H1 (cell line): ENCODE data around the gene SIGLEC12. TPM values are rescaled to one million over a fixed set of nuclear protein-coding genes. Genes with fewer than 3 reads are reported as not detected.

Experiments
- CTCF ChIA-PET: fragments of 300-600 bp; sonication (Branson Sonifier 250); formaldehyde crosslinking; loops from one replicate; lab custom pipeline; 2021; ENCODE audit not compliant: partially characterized antibody; lab: Charles Lee
- POLR2A ChIA-PET: fragments of 300-600 bp; sonication (Branson Sonifier 250); formaldehyde crosslinking; loops from one replicate; lab custom pipeline; 2021; ENCODE audit warnings: inconsistent platforms; ENCODE audit not compliant: partially characterized antibody; lab: Charles Lee
- DNase-seq, 2 experiments: peaks; one replicate each; pipeline versions ENCODE4 v3.0.0 to v3.0.0-alpha.2; 2010 to 2022; ENCODE audit warnings: low spot score in 2 of 2, low read depth in 1 of 2, mixed read lengths in 1 of 2
- FAIRE-seq: peaks from 2 replicates; lab custom pipeline; 2011; peaks lifted over from hg19 to GRCh38; lab: Jason Lieb, UNC
- H2AFZ ChIP-seq: 2 replicates; pipeline ENCODE4 v1.8.1; 2012; ENCODE audit warnings: low read length, inconsistent platforms
- H2AK5ac ChIP-seq: 2 replicates; pipeline ENCODE4 v1.6.1; 2013; ENCODE audit warnings: low read depth, low read length
- H2BK120ac ChIP-seq: replicated peaks from 2 replicates; pipeline ENCODE3; 2013; ENCODE audit warnings: low read depth, low read length, inconsistent platforms
- H2BK12ac ChIP-seq: 2 replicates; pipeline ENCODE4 v1.6.1; 2013; ENCODE audit warnings: low read depth, low read length
- H2BK15ac ChIP-seq: 2 replicates; pipeline ENCODE4 v1.6.1; 2013; ENCODE audit warnings: low read length
- H2BK20ac ChIP-seq: 2 replicates; pipeline ENCODE4 v1.6.1; 2013; ENCODE audit warnings: low read length
- H2BK5ac ChIP-seq: 2 replicates; pipeline ENCODE4 v1.6.1; 2013; ENCODE audit warnings: low read depth, low read length
- H3K14ac ChIP-seq: 2 replicates; pipeline ENCODE4 v1.6.1; 2013; ENCODE audit warnings: inconsistent platforms; ENCODE audit not compliant: insufficient read length
- H3K18ac ChIP-seq: 2 replicates; pipeline ENCODE4 v1.6.1; 2013; ENCODE audit warnings: low read length; ENCODE audit errors: extremely low read depth
- H3K23ac ChIP-seq: 2 replicates; pipeline ENCODE4 v1.6.1; 2013; ENCODE audit warnings: inconsistent platforms; ENCODE audit not compliant: insufficient read length
- H3K23me2 ChIP-seq: 2 replicates; pipeline ENCODE4 v1.6.1; 2013; ENCODE audit warnings: low read depth, low read length
- H3K27ac ChIP-seq: 2 replicates; pipeline ENCODE4 v1.6.1; 2011; ENCODE audit warnings: low read depth, low read length, inconsistent platforms
- H3K27me3 ChIP-seq, 4 experiments: replicated peaks in 1 of 4; 1 replicate in 1 of 4; 2 replicates in 3 of 4; pipeline versions ENCODE4 v1.6.1 to v1.8.1; 2011 to 2013; ENCODE audit warnings: low read length in 3 of 4, mild to moderate bottlenecking in 3 of 4, inconsistent platforms in 2 of 4, mixed read lengths in 2 of 4, moderate library complexity in 1 of 4; ENCODE audit not compliant: control insufficient read depth in 3 of 4, insufficient read depth in 3 of 4; ENCODE audit errors: extremely low read depth in 1 of 4
- H3K36me3 ChIP-seq, 4 experiments: 2 replicates each; pipeline versions ENCODE4 v1.6.1 to v1.8.1; 2011 to 2013; ENCODE audit warnings: mild to moderate bottlenecking in 4 of 4, low read length in 3 of 4, moderate library complexity in 2 of 4, control low read depth in 1 of 4, inconsistent platforms in 1 of 4; ENCODE audit not compliant: insufficient read depth in 4 of 4, control insufficient read depth in 2 of 4
- H3K4ac ChIP-seq: replicated peaks from 2 replicates; pipeline ENCODE3; 2013; ENCODE audit warnings: low read length, low read depth, mixed read lengths, inconsistent platforms; ENCODE audit not compliant: insufficient read length
- H3K4me1 ChIP-seq, 4 experiments: replicated peaks in 1 of 4; 1 replicate in 1 of 4; 2 replicates in 3 of 4; pipeline versions ENCODE4 v1.6.1 to v1.8.1; 2011 to 2013; ENCODE audit warnings: low read length in 3 of 4, inconsistent platforms in 2 of 4, mixed read lengths in 1 of 4; ENCODE audit not compliant: insufficient read depth in 4 of 4, control insufficient read depth in 3 of 4
- H3K4me2 ChIP-seq, 2 experiments: 2 replicates each; pipeline versions ENCODE4 v1.6.1 to v1.8.1; 2011 to 2013; ENCODE audit warnings: low read depth in 2 of 2, low read length in 2 of 2, control low read depth in 1 of 2, inconsistent platforms in 1 of 2, mild to moderate bottlenecking in 1 of 2; ENCODE audit not compliant: insufficient read depth in 1 of 2
- H3K4me3 ChIP-seq, 4 experiments: fragments of 200-600, 300-600 bp in 1 of 4; sonication (generic), shearing (Covaris generic), sonication (Bioruptor Twin) in 1 of 4; 2 replicates each; pipeline versions ENCODE4 v1.5.1 to v1.8.1; 2011 to 2016; ENCODE audit warnings: low read length in 4 of 4, low read depth in 3 of 4, control low read depth in 2 of 4, inconsistent platforms in 2 of 4, mild to moderate bottlenecking in 2 of 4, mixed read lengths in 1 of 4, moderate library complexity in 1 of 4; ENCODE audit not compliant: insufficient read depth in 2 of 4; ENCODE audit errors: extremely low read depth in 1 of 4
- H3K56ac ChIP-seq: replicated peaks from 2 replicates; pipeline ENCODE3; 2013; ENCODE audit warnings: low read depth, mild to moderate bottlenecking, mixed read lengths, low read length, inconsistent platforms; ENCODE audit not compliant: insufficient read length
- H3K79me1 ChIP-seq: 2 replicates; pipeline ENCODE4 v1.6.1; 2013; ENCODE audit warnings: low read depth, low read length, control low read depth
- H3K79me2 ChIP-seq, 2 experiments: 2 replicates each; pipeline versions ENCODE4 v1.6.1 to v1.8.1; 2012 to 2013; ENCODE audit warnings: low read length in 2 of 2, mild to moderate bottlenecking in 2 of 2, inconsistent platforms in 1 of 2; ENCODE audit not compliant: insufficient read depth in 2 of 2, control insufficient read depth in 1 of 2
- H3K9ac ChIP-seq, 4 experiments: replicated peaks in 1 of 4; 1 replicate in 1 of 4; 2 replicates in 3 of 4; pipeline versions ENCODE4 v1.6.1 to v1.8.1; 2011 to 2013; ENCODE audit warnings: low read depth in 3 of 4, low read length in 3 of 4, control low read depth in 2 of 4, mild to moderate bottlenecking in 2 of 4, moderate library complexity in 2 of 4, inconsistent platforms in 1 of 4; ENCODE audit errors: extremely low read depth in 1 of 4
- H3K9me3 ChIP-seq, 2 experiments: 2 replicates each; pipeline versions ENCODE4 v1.6.1 to v1.8.1; 2012 to 2013; ENCODE audit warnings: mild to moderate bottlenecking in 2 of 2, moderate library complexity in 2 of 2, control low read depth in 1 of 2, inconsistent platforms in 1 of 2, low read depth in 1 of 2, low read length in 1 of 2, mixed read lengths in 1 of 2; ENCODE audit not compliant: insufficient read depth in 2 of 2
- H4K20me1 ChIP-seq, 2 experiments: replicated peaks in 1 of 2; 2 replicates each; pipeline versions ENCODE3 to v1.8.1; 2011 to 2013; ENCODE audit warnings: inconsistent platforms in 2 of 2, low read length in 2 of 2, mild to moderate bottlenecking in 1 of 2; ENCODE audit not compliant: insufficient read depth in 2 of 2, control insufficient read depth in 1 of 2
- H4K5ac ChIP-seq: 2 replicates; pipeline ENCODE4 v1.6.1; 2013; ENCODE audit warnings: low read length, low read depth, mixed read lengths, inconsistent platforms; ENCODE audit not compliant: insufficient read length
- H4K8ac ChIP-seq: 2 replicates; pipeline ENCODE4 v1.8.0; 2013; ENCODE audit warnings: mild to moderate bottlenecking, moderate library complexity, low read length, inconsistent platforms; ENCODE audit not compliant: insufficient read depth; ENCODE audit errors: extremely low read depth
- H4K91ac ChIP-seq: replicated peaks from 2 replicates; pipeline ENCODE3; 2013; ENCODE audit warnings: low read length, mixed read lengths, inconsistent platforms; ENCODE audit not compliant: insufficient read length
- BRCA1 ChIP-seq: IDR thresholded peaks from 2 replicates; pipeline ENCODE4 v1.6.1; 2012; ENCODE audit warnings: low read depth, low read length, improper control_type of control experiment
- CEBPB ChIP-seq: IDR thresholded peaks from 2 replicates; pipeline ENCODE4 v1.6.1; 2012; ENCODE audit warnings: low read depth, low read length
- CREB1 ChIP-seq: IDR thresholded peaks from 2 replicates; pipeline ENCODE4 v1.6.1; 2012; ENCODE audit warnings: inconsistent platforms
- EP300 ChIP-seq, 2 experiments: IDR thresholded peaks; 1 replicate in 1 of 2; 2 replicates in 1 of 2; pipeline ENCODE4 v1.6.1; 2011 to 2012; ENCODE audit warnings: low read depth in 2 of 2, low read length in 2 of 2, mild to moderate bottlenecking in 2 of 2, borderline replicate concordance in 1 of 2, inconsistent platforms in 1 of 2, moderate library complexity in 1 of 2
- FOSL1 ChIP-seq: IDR thresholded peaks from 2 replicates; pipeline ENCODE4 v1.6.1; 2011; ENCODE audit warnings: mild to moderate bottlenecking, low read depth, low read length, moderate library complexity; ENCODE audit not compliant: insufficient read depth
- POLR2AphosphoS5 ChIP-seq: IDR thresholded peaks from 2 replicates; pipeline ENCODE4 v1.6.1; 2011; ENCODE audit warnings: low read depth, low read length
- RXRA ChIP-seq: IDR thresholded peaks from 2 replicates; pipeline ENCODE4 v1.6.1; 2011; ENCODE audit warnings: low read depth, mild to moderate bottlenecking, low read length, moderate library complexity; ENCODE audit not compliant: insufficient read depth
- TCF12 ChIP-seq: IDR thresholded peaks from 2 replicates; pipeline ENCODE4 v1.6.1; 2011; ENCODE audit warnings: low read depth, mild to moderate bottlenecking, low read length
- YY1 ChIP-seq: IDR thresholded peaks from 2 replicates; pipeline ENCODE4 v1.6.1; 2011; ENCODE audit warnings: low read depth, mild to moderate bottlenecking, low read length
- WGBS, 2 experiments: shearing (Covaris generic) in 1 of 2; methylation state at CpG; one replicate each; pipeline versions ENCODE4 v1.1.6 to v1.1.7; 2013 to 2015; ENCODE audit warnings: low lambda C conversion rate in 2 of 2, mixed read lengths in 2 of 2, inconsistent platforms in 1 of 2, low coverage in 1 of 2, missing lambda C conversion rate in 1 of 2; ENCODE audit not compliant: insufficient replicate concordance in 2 of 2, insufficient coverage in 1 of 2, insufficient read length in 1 of 2; ENCODE audit errors: extremely low coverage in 1 of 2, missing lambda C conversion rate in 1 of 2; 5-methylcytosine and 5-hydroxymethylcytosine counted together
- polyA plus RNA-seq, 7 experiments: library from polyadenylated mRNA; depleted of rRNA in 3 of 7; stranded (reverse) in 5 of 7; unstranded in 2 of 7; fragments of >200 nt in 5 of 7; fragments of 200-250 nt in 2 of 7; gene quantifications; 1 replicate in 5 of 7; 2 replicates in 1 of 7; 4 replicates in 1 of 7; pipeline versions ENCODE4 v1.2.1 to v1.2.3, GENCODE V29; 2011 to 2013; ENCODE audit warnings: missing spikeins in 2 of 7, mixed read lengths in 2 of 7
- total RNA-seq: library from RNA; stranded (reverse); fragmentation: NEBNext Ultra II Directional; extraction: Animal tissue kit (Norgen Biotek cat#: 25700); gene quantifications from 2 replicates; pipeline ENCODE4 v1.2.1, GENCODE V29; 2021

Gene SIGLEC12
- total and polyA plus RNA-seq, 2 of the 8 experiments (the other 6 are each of a cell fraction or from before 2014, with no cell fraction given) = not detected

DNA sequence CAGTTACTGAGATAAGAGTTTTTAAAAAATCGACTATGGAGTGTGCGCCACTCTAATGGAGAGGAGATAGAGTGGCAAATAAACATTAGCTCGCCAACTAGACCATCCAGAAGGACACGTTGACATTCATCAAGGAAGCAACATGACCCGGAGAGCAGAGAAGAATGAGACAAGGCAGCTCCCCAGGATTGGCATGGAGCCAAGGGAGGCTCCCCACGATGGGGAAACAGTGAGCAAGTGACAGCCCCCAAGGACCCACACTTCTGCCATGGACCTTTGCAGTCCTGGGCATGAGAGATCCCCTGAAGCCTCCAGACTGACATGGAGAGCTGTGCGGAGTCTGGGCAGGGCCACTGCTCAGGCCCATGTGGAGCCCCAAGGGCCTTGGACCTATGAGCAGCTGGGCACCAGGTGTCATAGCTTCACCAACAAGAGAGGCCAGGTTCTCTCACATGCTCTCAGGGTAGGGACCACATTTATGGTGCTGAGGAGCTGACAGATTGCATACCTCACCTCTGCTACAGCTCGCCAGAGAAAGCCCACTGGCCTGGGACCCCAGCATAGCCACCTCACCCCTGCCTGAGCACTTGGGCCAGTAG lies 23.2 kb upstream of the SIGLEC12 start:
- H4K91ac ChIP-seq = no peak overlapping the region
- H3K9me3 ChIP-seq = peaks cover 62 to 64% of the 10 kb centered on the region in 2 experiments
- no peak overlapping the region for H2BK5ac ChIP-seq
- no peak overlapping the region for H3K4me2 ChIP-seq
- TF ChIP-seq TCF12 = no peak
- no peak for TF ChIP-seq POLR2AphosphoS5
- no peak for TF ChIP-seq RXRA
- no peak for TF ChIP-seq EP300 (IDR thresholded peaks at IDR 0.05; ENCODE audit: borderline replicate concordance in 1 of 2, low read depth in 2 of 2, low read length in 2 of 2)
- no peak for TF ChIP-seq CEBPB
- no peak for TF ChIP-seq YY1
- TF ChIP-seq FOSL1 = no peak
- no peak for TF ChIP-seq BRCA1
- no peak for TF ChIP-seq CREB1
- no peak overlapping the region for H2AFZ ChIP-seq
- H4K8ac ChIP-seq = no peak overlapping the region; the same call in 1 of the 2 replicates
- no peak overlapping the region for H2BK15ac ChIP-seq
- DNase-seq (no peak), FAIRE-seq (no peak)
- H3K56ac ChIP-seq = no peak overlapping the region
- H3K4me3 ChIP-seq = no peak overlapping the region
- no peak overlapping the region for H4K5ac ChIP-seq
- H3K27me3 ChIP-seq = peaks cover 0 to 1% (median 0%) of the 10 kb centered on the region in 4 experiments; a peak in 1 of 7 replicates
- H3K79me2 ChIP-seq = no peaks in the 10 kb centered on the region
- no peak overlapping the region for H3K18ac ChIP-seq
- no peak overlapping the region for H2BK120ac ChIP-seq
- H2BK12ac ChIP-seq = no peak overlapping the region
- H2AK5ac ChIP-seq = no peak overlapping the region
- H3K23ac ChIP-seq = no peak overlapping the region
- no peak overlapping the region for H3K9ac ChIP-seq
- ChIA-PET POLR2A (no interaction called here), CTCF (interaction anchor here (1.2 to 3.1 kb wide), 2 partner anchors 11 to 74 kb away, joined by 3 to 16 read pairs; no protein-coding TSS in a partner anchor)
- H3K4ac ChIP-seq = no peak overlapping the region
- H3K36me3 ChIP-seq = no peaks in the 10 kb centered on the region
- no peak overlapping the region for H3K27ac ChIP-seq
- no peaks in the 10 kb centered on the region for H4K20me1 ChIP-seq
- 68% methylated on average over 8 of the region's 8 CpGs; no CpG with 5 or more reads in 1 of the 2 experiments for WGBS, 2 experiments
- no peak overlapping the region for H2BK20ac ChIP-seq
- H3K79me1 ChIP-seq = no peaks in the 10 kb centered on the region
- no peaks in the 10 kb centered on the region for H3K23me2 ChIP-seq
- no peaks in the 10 kb centered on the region for H3K4me1 ChIP-seq
- H3K14ac ChIP-seq = no peak overlapping the region
